ENCODE measurements around the gene VPS13A.

DNA sequence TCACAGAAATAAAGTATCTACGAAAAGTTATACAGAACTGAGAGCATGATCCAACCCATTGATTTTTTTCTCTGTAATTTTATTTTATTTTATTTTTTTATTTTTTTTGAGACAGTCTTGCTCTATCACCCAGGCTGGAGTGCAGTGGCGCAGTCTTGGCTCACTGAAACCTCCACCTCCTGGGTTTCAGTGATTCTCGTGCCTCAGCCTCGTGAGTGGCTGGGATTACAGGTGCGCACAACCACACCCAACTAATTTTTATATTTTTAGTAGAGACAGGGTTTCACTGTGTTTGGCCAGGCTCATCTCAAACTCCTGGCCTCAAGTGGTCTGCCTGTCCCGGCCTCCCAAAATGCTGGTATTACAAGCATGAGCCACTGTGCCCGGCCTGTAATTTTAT lies 107.3 kb downstream of the VPS13A start:
- TF ChIP-seq ZNF384 (IDR thresholded peaks at IDR 0.05; ENCODE audit: low read depth, low read length) (no peak), POU5F1 (IDR thresholded peaks at IDR 0.05; ENCODE audit: borderline replicate concordance, low read depth, low read length, partially characterized antibody) (no peak), ZNF699 (CRISPR knock-in tag; IDR thresholded peaks at IDR 0.05; ENCODE audit: insufficient replicate concordance) (no peak), POLR2A (conservative IDR thresholded peaks at IDR 0.05) (no peak), ZNF212 (CRISPR knock-in tag; IDR thresholded peaks at IDR 0.05) (no peak), GABPA (tag; conservative IDR thresholded peaks at IDR 0.05; ENCODE audit: low read depth) (no peak), ZNF830 (CRISPR knock-in tag; IDR thresholded peaks at IDR 0.05) (no peak), FOXA1 (IDR thresholded peaks at IDR 0.05; ENCODE audit: borderline replicate concordance) (no peak)
- TF ChIP-seq, protein P1, sequence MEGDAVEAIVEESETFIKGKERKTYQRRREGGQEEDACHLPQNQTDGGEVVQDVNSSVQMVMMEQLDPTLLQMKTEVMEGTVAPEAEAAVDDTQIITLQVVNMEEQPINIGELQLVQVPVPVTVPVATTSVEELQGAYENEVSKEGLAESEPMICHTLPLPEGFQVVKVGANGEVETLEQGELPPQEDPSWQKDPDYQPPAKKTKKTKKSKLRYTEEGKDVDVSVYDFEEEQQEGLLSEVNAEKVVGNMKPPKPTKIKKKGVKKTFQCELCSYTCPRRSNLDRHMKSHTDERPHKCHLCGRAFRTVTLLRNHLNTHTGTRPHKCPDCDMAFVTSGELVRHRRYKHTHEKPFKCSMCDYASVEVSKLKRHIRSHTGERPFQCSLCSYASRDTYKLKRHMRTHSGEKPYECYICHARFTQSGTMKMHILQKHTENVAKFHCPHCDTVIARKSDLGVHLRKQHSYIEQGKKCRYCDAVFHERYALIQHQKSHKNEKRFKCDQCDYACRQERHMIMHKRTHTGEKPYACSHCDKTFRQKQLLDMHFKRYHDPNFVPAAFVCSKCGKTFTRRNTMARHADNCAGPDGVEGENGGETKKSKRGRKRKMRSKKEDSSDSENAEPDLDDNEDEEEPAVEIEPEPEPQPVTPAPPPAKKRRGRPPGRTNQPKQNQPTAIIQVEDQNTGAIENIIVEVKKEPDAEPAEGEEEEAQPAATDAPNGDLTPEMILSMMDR (IDR thresholded peaks at IDR 0.05 in 2 of 3, conservative IDR thresholded peaks at IDR 0.05 in 1 of 3; ENCODE audit: insufficient read depth in 2 of 3, low read depth in 1 of 3, low read length in 3 of 3) = no peak
- TF ChIP-seq, protein P2, sequence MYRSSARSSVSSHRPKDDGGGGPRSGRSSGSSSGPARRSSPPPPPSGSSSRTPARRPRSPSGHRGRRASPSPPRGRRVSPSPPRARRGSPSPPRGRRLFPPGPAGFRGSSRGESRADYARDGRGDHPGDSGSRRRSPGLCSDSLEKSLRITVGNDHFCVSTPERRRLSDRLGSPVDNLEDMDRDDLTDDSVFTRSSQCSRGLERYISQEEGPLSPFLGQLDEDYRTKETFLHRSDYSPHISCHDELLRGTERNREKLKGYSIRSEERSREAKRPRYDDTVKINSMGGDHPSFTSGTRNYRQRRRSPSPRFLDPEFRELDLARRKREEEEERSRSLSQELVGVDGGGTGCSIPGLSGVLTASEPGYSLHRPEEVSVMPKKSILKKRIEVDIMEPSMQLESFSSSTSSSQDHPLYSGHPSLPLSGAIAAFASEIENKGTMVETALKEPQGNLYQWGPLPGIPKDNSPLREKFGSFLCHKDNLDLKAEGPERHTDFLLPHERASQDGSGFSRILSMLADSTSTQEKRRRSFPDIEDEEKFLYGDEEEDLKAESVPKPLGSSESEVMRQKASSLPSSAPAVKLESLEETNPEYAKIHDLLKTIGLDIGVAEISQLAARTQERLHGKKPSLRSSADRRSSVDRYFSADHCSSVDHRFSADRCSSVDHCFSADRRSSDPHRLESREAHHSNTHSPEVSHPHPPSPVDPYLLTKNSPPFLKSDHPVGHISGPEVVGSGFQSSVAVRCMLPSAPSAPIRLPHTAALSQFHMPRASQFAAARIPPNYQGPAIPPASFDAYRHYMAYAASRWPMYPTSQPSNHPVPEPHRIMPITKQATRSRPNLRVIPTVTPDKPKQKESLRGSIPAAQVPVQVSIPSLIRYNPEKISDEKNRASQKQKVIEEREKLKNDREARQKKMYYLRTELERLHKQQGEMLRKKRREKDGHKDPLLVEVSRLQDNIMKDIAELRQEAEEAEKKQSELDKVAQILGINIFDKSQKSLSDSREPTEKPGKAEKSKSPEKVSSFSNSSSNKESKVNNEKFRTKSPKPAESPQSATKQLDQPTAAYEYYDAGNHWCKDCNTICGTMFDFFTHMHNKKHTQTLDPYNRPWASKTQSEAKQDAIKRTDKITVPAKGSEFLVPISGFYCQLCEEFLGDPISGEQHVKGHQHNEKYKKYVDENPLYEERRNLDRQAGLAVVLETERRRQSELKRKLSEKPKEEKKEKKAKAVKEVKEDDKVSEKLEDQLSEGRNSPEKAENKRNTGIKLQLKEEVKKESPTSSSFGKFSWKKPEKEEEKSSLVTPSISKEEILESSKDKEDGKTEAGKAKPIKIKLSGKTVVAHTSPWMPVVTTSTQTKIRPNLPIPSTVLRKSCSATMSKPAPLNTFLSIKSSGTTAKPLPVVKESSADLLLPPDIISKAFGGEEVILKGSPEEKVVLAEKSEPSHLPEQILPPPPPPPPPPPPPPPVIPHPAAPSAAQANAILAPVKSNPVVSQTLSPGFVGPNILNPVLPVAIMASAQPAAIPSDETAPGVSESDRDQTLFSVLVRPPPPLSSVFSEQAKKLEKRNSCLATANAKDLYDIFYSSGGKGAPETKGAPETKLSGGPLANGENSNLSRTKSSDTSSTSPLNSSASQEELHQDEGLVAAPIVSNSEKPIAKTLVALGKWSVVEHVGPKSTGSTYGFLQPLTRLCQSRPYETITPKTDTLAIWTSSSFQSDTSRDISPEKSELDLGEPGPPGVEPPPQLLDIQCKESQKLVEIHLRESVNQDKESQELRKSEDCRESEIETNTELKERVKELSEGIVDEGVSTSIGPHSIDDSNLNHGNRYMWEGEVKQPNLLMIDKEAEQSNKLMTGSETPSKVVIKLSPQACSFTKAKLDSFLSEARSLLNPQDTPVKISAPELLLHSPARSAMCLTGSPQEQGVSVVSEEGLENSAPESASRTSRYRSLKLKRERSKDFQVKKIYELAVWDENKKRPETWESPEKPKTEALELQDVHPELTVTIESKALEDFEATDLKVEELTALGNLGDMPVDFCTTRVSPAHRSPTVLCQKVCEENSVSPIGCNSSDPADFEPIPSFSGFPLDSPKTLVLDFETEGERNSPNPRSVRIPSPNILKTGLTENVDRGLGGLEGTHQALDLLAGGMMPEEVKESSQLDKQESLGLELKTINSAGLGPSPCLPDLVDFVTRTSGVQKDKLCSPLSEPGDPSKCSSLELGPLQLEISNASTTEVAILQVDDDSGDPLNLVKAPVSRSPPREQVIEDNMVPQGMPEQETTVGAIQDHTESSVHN (IDR thresholded peaks at IDR 0.05; ENCODE audit: borderline replicate concordance in 1 of 2, low read depth in 1 of 2) = no peak
- TF ChIP-seq, protein P3, sequence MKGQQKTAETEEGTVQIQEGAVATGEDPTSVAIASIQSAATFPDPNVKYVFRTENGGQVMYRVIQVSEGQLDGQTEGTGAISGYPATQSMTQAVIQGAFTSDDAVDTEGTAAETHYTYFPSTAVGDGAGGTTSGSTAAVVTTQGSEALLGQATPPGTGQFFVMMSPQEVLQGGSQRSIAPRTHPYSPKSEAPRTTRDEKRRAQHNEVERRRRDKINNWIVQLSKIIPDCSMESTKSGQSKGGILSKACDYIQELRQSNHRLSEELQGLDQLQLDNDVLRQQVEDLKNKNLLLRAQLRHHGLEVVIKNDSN (CRISPR knock-in tag; IDR thresholded peaks at IDR 0.05) = no peak

Measured in K562 (cell line).